Measurements from ENCODE around the gene GAB1. TPM values are rescaled to one million over a fixed set of nuclear protein-coding genes. Genes with fewer than 3 reads are reported as not detected.

Gene GAB1
- total RNA-seq, result under 1 TPM; 0.37 to 0.79 TPM

- Mint-ChIP-seq H3K27me3 (ENCODE audit: low read depth) (peaks cover 50% of the 10 kb centered on the region), H3K36me3 (ENCODE audit: low read depth) (no peaks in the 10 kb centered on the region), H3K27ac (no peak within 1 kb of the TSS), H3K4me3 (peak within 1 kb of the TSS; percentile 76), H3K4me1 (ENCODE audit: low read depth) (peaks cover 11% of the 10 kb centered on the region), H3K9me3 (ENCODE audit: insufficient read depth) (no peaks in the 10 kb centered on the region)
- DNase-seq (peak; percentile 49), ATAC-seq (peak; percentile 62)
- POLR2A ChIA-PET, result interaction anchor here (1.1 to 1.4 kb wide), 2 partner anchors 153 to 177 kb away, joined by 3 to 4 read pairs; no protein-coding TSS in a partner anchor
- CTCF ChIA-PET, result no interaction called here
Observed at GRCh38 chr4:143336781-143337599, at the start of gene GAB1. Gene GAB1, plus strand, starts transcription at chr4:143336876. Its CDS starts 313 bp downstream, at chr4:143337189.

- Mint-ChIP-seq H3K27ac (no peak overlapping the region), H3K9me3 (ENCODE audit: insufficient read depth) (no peaks in the 10 kb centered on the region), H3K36me3 (ENCODE audit: low read depth) (no peaks in the 10 kb centered on the region), H3K27me3 (ENCODE audit: low read depth) (peaks cover 2% of the 10 kb centered on the region), H3K4me3 (no peak overlapping the region), H3K4me1 (ENCODE audit: low read depth) (no peaks in the 10 kb centered on the region)
- no peak for ATAC-seq
- ChIA-PET POLR2A (no interaction called here), CTCF (no interaction called here)
- DNase-seq, result no peak
Observed at GRCh38 chr4:143287572-143287923, 49.1 kb upstream of the GAB1 start.

GRCh38 chr4:143288171-143288570 lies 48.5 kb upstream of the GAB1 start:
- ChIA-PET POLR2A (no interaction called here), CTCF (no interaction called here)
- no peak for DNase-seq
- no peaks in the 10 kb centered on the region for H3K4me1 Mint-ChIP-seq (ENCODE audit: low read depth)
- peaks cover 2% of the 10 kb centered on the region for H3K27me3 Mint-ChIP-seq (ENCODE audit: low read depth)
- no peaks in the 10 kb centered on the region for H3K36me3 Mint-ChIP-seq (ENCODE audit: low read depth)
- no peaks in the 10 kb centered on the region for H3K9me3 Mint-ChIP-seq (ENCODE audit: insufficient read depth)
- H3K27ac Mint-ChIP-seq, result no peak overlapping the region
- no peak for ATAC-seq
- H3K4me3 Mint-ChIP-seq, result no peak overlapping the region

- no peaks in the 10 kb centered on the region for H3K9me3 Mint-ChIP-seq (ENCODE audit: insufficient read depth)
- no peak overlapping the region for H3K4me3 Mint-ChIP-seq
- H3K27me3 Mint-ChIP-seq (ENCODE audit: low read depth), result peaks cover 2% of the 10 kb centered on the region
- ATAC-seq (no peak), DNase-seq (no peak)
- ChIA-PET CTCF (no interaction called here), POLR2A (no interaction called here)
- H3K36me3 Mint-ChIP-seq (ENCODE audit: low read depth), result no peaks in the 10 kb centered on the region
- no peak overlapping the region for H3K27ac Mint-ChIP-seq
- H3K4me1 Mint-ChIP-seq (ENCODE audit: low read depth), result no peaks in the 10 kb centered on the region
Observed at GRCh38 chr4:143289370-143289769, 47.3 kb upstream of the GAB1 start.

GRCh38 chr4:143291314-143291713 lies 45.4 kb upstream of the GAB1 start:
- Mint-ChIP-seq H3K9me3 (ENCODE audit: insufficient read depth) (no peaks in the 10 kb centered on the region), H3K36me3 (ENCODE audit: low read depth) (no peaks in the 10 kb centered on the region), H3K4me1 (ENCODE audit: low read depth) (no peaks in the 10 kb centered on the region), H3K27me3 (ENCODE audit: low read depth) (no peaks in the 10 kb centered on the region), H3K4me3 (no peak overlapping the region), H3K27ac (no peak overlapping the region)
- DNase-seq (no peak), ATAC-seq (no peak)
- ChIA-PET CTCF (no interaction called here), POLR2A (interaction anchor here (0.6 kb wide), 1 partner anchor 36 kb away, joined by 3 read pairs; no protein-coding TSS in a partner anchor)

GRCh38 chr4:143292858-143293257 lies 43.8 kb upstream of the GAB1 start:
- ChIA-PET CTCF (no interaction called here), POLR2A (no interaction called here)
- no peaks in the 10 kb centered on the region for H3K36me3 Mint-ChIP-seq (ENCODE audit: low read depth)
- no peak overlapping the region for H3K4me3 Mint-ChIP-seq
- H3K27ac Mint-ChIP-seq, result no peak overlapping the region
- DNase-seq, result no peak
- H3K4me1 Mint-ChIP-seq (ENCODE audit: low read depth), result no peaks in the 10 kb centered on the region
- no peak for ATAC-seq
- H3K27me3 Mint-ChIP-seq (ENCODE audit: low read depth), result no peaks in the 10 kb centered on the region
- no peaks in the 10 kb centered on the region for H3K9me3 Mint-ChIP-seq (ENCODE audit: insufficient read depth)

- Mint-ChIP-seq H3K27ac (no peak overlapping the region), H3K4me3 (no peak overlapping the region), H3K27me3 (ENCODE audit: low read depth) (no peaks in the 10 kb centered on the region), H3K36me3 (ENCODE audit: low read depth) (no peaks in the 10 kb centered on the region), H3K4me1 (ENCODE audit: low read depth) (no peaks in the 10 kb centered on the region), H3K9me3 (ENCODE audit: insufficient read depth) (no peaks in the 10 kb centered on the region)
- POLR2A ChIA-PET, result no interaction called here
- DNase-seq (no peak), ATAC-seq (no peak)
- CTCF ChIA-PET, result no interaction called here
Observed at GRCh38 chr4:143294310-143294709, 42.4 kb upstream of the GAB1 start.

- no peak overlapping the region for H3K27ac Mint-ChIP-seq
- ATAC-seq (no peak), DNase-seq (no peak)
- CTCF ChIA-PET, result no interaction called here
- H3K27me3 Mint-ChIP-seq (ENCODE audit: low read depth), result no peaks in the 10 kb centered on the region
- H3K36me3 Mint-ChIP-seq (ENCODE audit: low read depth), result no peaks in the 10 kb centered on the region
- no peaks in the 10 kb centered on the region for H3K9me3 Mint-ChIP-seq (ENCODE audit: insufficient read depth)
- POLR2A ChIA-PET, result no interaction called here
- no peaks in the 10 kb centered on the region for H3K4me1 Mint-ChIP-seq (ENCODE audit: low read depth)
- H3K4me3 Mint-ChIP-seq, result no peak overlapping the region
Observed at GRCh38 chr4:143294710-143295275, 41.9 kb upstream of the GAB1 start.

GRCh38 chr4:143296397-143297067 lies 40.1 kb upstream of the GAB1 start:
- ATAC-seq (no peak), DNase-seq (no peak)
- CTCF ChIA-PET, result no interaction called here
- Mint-ChIP-seq H3K27me3 (ENCODE audit: low read depth) (no peaks in the 10 kb centered on the region), H3K36me3 (ENCODE audit: low read depth) (no peaks in the 10 kb centered on the region), H3K9me3 (ENCODE audit: insufficient read depth) (no peaks in the 10 kb centered on the region), H3K4me3 (no peak overlapping the region), H3K27ac (no peak overlapping the region), H3K4me1 (ENCODE audit: low read depth) (no peaks in the 10 kb centered on the region)
- POLR2A ChIA-PET, result no interaction called here

- ChIA-PET CTCF (no interaction called here), POLR2A (interaction anchor here (0.7 kb wide), 1 partner anchor 559 kb away, joined by 3 read pairs; no protein-coding TSS in a partner anchor)
- no peaks in the 10 kb centered on the region for H3K9me3 Mint-ChIP-seq (ENCODE audit: insufficient read depth)
- no peak overlapping the region for H3K27ac Mint-ChIP-seq
- DNase-seq (no peak), ATAC-seq (no peak)
- H3K4me3 Mint-ChIP-seq, result no peak overlapping the region
- no peaks in the 10 kb centered on the region for H3K4me1 Mint-ChIP-seq (ENCODE audit: low read depth)
- no peaks in the 10 kb centered on the region for H3K36me3 Mint-ChIP-seq (ENCODE audit: low read depth)
- peaks cover 3% of the 10 kb centered on the region for H3K27me3 Mint-ChIP-seq (ENCODE audit: low read depth)
Observed at GRCh38 chr4:143300860-143301259, 35.8 kb upstream of the GAB1 start.

- H3K27ac Mint-ChIP-seq, result no peak overlapping the region
- H3K4me3 Mint-ChIP-seq, result no peak overlapping the region
- H3K27me3 Mint-ChIP-seq (ENCODE audit: low read depth), result peaks cover 3% of the 10 kb centered on the region
- ChIA-PET CTCF (no interaction called here), POLR2A (no interaction called here)
- no peaks in the 10 kb centered on the region for H3K4me1 Mint-ChIP-seq (ENCODE audit: low read depth)
- DNase-seq (no peak), ATAC-seq (no peak)
- no peaks in the 10 kb centered on the region for H3K9me3 Mint-ChIP-seq (ENCODE audit: insufficient read depth)
- H3K36me3 Mint-ChIP-seq (ENCODE audit: low read depth), result no peaks in the 10 kb centered on the region
Observed at GRCh38 chr4:143302536-143302935, 34.1 kb upstream of the GAB1 start.

GRCh38 chr4:143306788-143307187 lies 29.9 kb upstream of the GAB1 start:
- no peaks in the 10 kb centered on the region for H3K36me3 Mint-ChIP-seq (ENCODE audit: low read depth)
- no peaks in the 10 kb centered on the region for H3K4me1 Mint-ChIP-seq (ENCODE audit: low read depth)
- ChIA-PET POLR2A (no interaction called here), CTCF (no interaction called here)
- ATAC-seq, result no peak
- DNase-seq, result no peak
- H3K27ac Mint-ChIP-seq, result no peak overlapping the region
- H3K9me3 Mint-ChIP-seq (ENCODE audit: insufficient read depth), result no peaks in the 10 kb centered on the region
- H3K27me3 Mint-ChIP-seq (ENCODE audit: low read depth), result peaks cover 3% of the 10 kb centered on the region
- H3K4me3 Mint-ChIP-seq, result no peak overlapping the region
